Left ventricle myocardium inferior (tissue), 1 donor: Measurements from ENCODE around the gene TTF2. TPM values are rescaled to one million over a fixed set of nuclear protein-coding genes. Genes with fewer than 3 reads are reported as not detected.

Experiments used
- DNase-seq: peaks from one replicate; pipeline ENCODE4 v3.0.0-alpha.2; 2020
- H3K27ac ChIP-seq: fragments of 200-600 bp; replicated peaks from 2 replicates; pipeline ENCODE4 v1.8.0; 2021
- H3K27me3 ChIP-seq: fragments of 200-600 bp; 2 replicates; pipeline ENCODE4 v1.8.0; 2021; ENCODE audit warnings: low read depth
- H3K36me3 ChIP-seq: fragments of 200-600 bp; 2 replicates; pipeline ENCODE4 v1.8.0; 2021
- H3K4me1 ChIP-seq: fragments of 200-600 bp; 2 replicates; pipeline ENCODE4 v1.8.0; 2021
- H3K4me3 ChIP-seq: fragments of 200-600 bp; 2 replicates; pipeline ENCODE4 v1.8.0; 2021; ENCODE audit warnings: mild to moderate bottlenecking, moderate library complexity
- H3K9me3 ChIP-seq: fragments of 200-600 bp; replicated peaks from 2 replicates; pipeline ENCODE4 v1.8.0; 2021
- CTCF ChIP-seq: fragments of 200-600 bp; IDR thresholded peaks from 2 replicates; pipeline ENCODE4 v1.8.0; 2021; ENCODE audit warnings: antibody characterized with exemption, mild to moderate bottlenecking, borderline replicate concordance
- intact Hi-C: fragments of 100-400 bp; cut with micrococcal nuclease; formaldehyde crosslinking; loops from one replicate; pipeline ENCODE4 v1.11.0; 2022
- total RNA-seq: library from RNA; stranded (reverse); fragmentation: NEBNext Ultra II Directional; extraction: Animal tissue kit (Norgen Biotek cat#: 25700); gene quantifications from one replicate; pipeline ENCODE4 v1.2.1, GENCODE V29; 2021
- donor health status: DM: no; HTN: yes; CAD: no; lungs with severe emphysema.

The TTF2 gene
- total RNA-seq, 1 donor from 2014 or later: 6.4 TPM

- H3K27me3 ChIP-seq: no peaks in the 10 kb centered on the region
- TF ChIP-seq CTCF: no peak
- H3K27ac ChIP-seq: no peak overlapping the region
- intact Hi-C loops: no loop called here
- H3K4me3 ChIP-seq: no peak overlapping the region
- H3K9me3 ChIP-seq: no peaks in the 10 kb centered on the region
- no peak for DNase-seq
- no peaks in the 10 kb centered on the region for H3K36me3 ChIP-seq
- no peaks in the 10 kb centered on the region for H3K4me1 ChIP-seq
Measured at GRCh38 chr1:117033772-117034171, 26.4 kb upstream of the TTF2 start.

GRCh38 chr1:117034791-117035290 is 25.3 kb upstream of the TTF2 start:
- no peak for TF ChIP-seq CTCF
- no peak for DNase-seq
- H3K4me3 ChIP-seq: no peak overlapping the region
- no peaks in the 10 kb centered on the region for H3K27me3 ChIP-seq
- no peaks in the 10 kb centered on the region for H3K36me3 ChIP-seq
- H3K27ac ChIP-seq: no peak overlapping the region
- no peaks in the 10 kb centered on the region for H3K4me1 ChIP-seq
- intact Hi-C loops: no loop called here
- no peaks in the 10 kb centered on the region for H3K9me3 ChIP-seq

GRCh38 chr1:117036018-117036461 is 24.1 kb upstream of the TTF2 start:
- DNase-seq: no peak
- no peak for TF ChIP-seq CTCF
- intact Hi-C loops: no loop called here

GRCh38 chr1:117037802-117038201 is 22.3 kb upstream of the TTF2 start:
- no peak for TF ChIP-seq CTCF
- intact Hi-C loops: no loop called here
- Histone ChIP-seq H3K36me3 (no peaks in the 10 kb centered on the region), H3K27me3 (no peaks in the 10 kb centered on the region), H3K4me3 (no peak overlapping the region), H3K27ac (no peak overlapping the region), H3K9me3 (no peaks in the 10 kb centered on the region), H3K4me1 (no peaks in the 10 kb centered on the region)
- no peak for DNase-seq

More at GRCh38 chr1:117036018-117036461, 24.1 kb upstream of the TTF2 start:
- Histone ChIP-seq H3K36me3 (no peaks in the 10 kb centered on the region), H3K4me1 (no peaks in the 10 kb centered on the region), H3K27me3 (no peaks in the 10 kb centered on the region), H3K27ac (no peak overlapping the region), H3K4me3 (no peak overlapping the region), H3K9me3 (no peaks in the 10 kb centered on the region)

- no peaks in the 10 kb centered on the region for H3K36me3 ChIP-seq
- H3K4me3 ChIP-seq: no peak overlapping the region
- no peak for DNase-seq
- TF ChIP-seq CTCF: no peak
- H3K27me3 ChIP-seq: no peaks in the 10 kb centered on the region
- no peaks in the 10 kb centered on the region for H3K9me3 ChIP-seq
- intact Hi-C loops: no loop called here
- H3K4me1 ChIP-seq: no peaks in the 10 kb centered on the region
- H3K27ac ChIP-seq: no peak overlapping the region
Measured at GRCh38 chr1:117038236-117038635, 21.9 kb upstream of the TTF2 start.
